ENCODE results near the gene BEST3.
"Not testable (repeated sequence)": the region's sequence is repeated elsewhere in the genome, so short reads cannot be mapped to it uniquely, and the experiment has no call there.

BEST3 gene

DNA sequence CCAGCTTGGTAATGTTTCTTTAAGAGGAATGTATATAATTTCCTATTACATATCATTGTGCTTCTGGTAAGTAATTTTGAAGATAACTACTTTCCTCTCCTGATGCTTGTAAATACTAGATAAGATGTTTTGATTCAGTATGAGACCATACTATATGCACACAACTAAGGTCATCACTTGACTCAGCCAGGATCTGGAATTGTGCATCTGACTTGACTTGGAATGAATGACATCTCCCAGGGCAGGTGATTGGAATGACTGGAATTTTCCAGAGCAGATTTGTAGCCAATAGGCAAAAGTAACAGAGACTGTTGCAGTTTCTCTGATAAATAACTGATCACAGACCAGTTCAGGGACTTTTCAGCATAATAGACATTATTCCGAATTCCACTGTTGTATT lies 11.1 kb downstream of the BEST3 start:
- no peak for DNase-seq (ENCODE audit: low read depth)

DNA sequence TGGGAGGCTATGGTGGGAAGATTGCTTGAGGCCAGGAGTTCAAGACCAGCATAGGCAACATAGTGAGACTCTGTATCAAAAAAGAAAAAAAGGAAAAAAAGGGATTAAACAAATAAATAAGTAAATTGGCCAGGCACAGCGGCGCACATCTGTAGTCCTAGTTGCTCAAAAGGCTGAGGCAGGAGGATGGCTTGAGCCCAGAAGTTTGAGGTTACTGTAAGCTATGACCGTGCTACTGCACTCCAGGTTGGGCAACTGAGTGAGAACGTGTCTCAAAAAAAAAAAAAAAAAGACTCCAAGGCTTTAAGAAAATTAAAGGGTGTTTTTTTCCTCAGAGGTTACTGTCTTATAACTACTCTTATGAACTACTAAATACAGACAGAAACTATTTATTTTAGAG lies 11.7 kb downstream of the BEST3 start:
- DNase-seq (ENCODE audit: low read depth), result no peak

DNA sequence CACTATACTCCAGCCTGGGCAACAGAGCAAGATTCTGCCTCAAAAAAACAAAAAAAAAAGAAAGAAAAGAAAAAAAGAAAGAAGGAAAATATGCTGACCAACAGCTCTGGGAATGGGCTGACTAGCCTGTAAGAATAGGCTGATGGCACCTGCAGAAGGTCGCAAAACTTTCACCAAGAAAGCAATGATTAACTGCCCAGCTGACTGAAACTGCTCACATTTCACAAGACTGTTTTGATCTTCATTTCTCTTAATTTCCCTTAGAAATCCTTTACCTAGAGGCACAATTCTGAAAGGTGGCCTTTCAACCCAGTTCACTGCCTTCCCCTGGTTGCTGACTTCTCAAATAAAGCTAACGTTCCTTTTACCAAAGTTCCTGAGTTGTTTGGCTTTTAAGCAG lies 12.4 kb downstream of the BEST3 start:
- DNase-seq (ENCODE audit: low read depth), result no peak

DNA sequence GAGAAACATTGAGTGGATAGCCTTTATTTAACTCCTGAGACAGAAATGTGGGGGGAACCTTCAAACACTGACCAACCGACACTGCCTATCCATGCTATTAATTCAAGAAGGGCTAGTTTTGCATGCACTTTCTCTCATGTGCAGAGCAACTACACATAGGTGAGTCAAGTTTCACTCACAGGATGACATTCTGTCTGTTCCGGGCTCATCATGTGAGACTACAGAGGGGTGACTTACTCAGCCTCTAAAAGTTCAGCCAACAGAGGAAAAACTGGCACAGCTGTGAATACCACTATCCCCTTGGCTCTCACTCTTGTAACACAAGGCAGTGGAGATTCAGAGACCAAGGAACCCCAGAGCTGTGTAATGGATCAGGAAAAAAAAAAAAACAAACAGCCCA lies 13.3 kb downstream of the BEST3 start:
- no peak for DNase-seq (ENCODE audit: low read depth)

DNA sequence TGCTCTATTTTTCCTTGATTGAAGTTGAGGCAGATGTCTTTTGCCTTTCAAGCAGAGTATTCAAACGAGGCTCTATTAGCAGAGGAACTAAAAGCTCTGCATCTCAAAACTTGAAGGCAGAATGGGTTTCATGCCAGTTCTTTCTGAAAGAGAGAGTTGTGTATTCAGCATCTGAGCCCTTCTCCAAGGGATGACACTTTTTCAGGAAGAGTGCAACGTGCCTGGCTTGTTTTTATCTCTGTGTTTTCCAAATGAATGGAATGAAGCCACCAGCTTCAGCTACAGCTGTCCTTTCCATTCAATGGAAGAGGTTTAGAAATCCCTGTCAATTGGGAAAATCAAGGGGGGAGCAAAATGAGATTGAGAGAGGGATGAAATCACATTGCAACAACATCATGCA lies 14.6 kb downstream of the BEST3 start:
- no peak for DNase-seq (ENCODE audit: low read depth)

DNA sequence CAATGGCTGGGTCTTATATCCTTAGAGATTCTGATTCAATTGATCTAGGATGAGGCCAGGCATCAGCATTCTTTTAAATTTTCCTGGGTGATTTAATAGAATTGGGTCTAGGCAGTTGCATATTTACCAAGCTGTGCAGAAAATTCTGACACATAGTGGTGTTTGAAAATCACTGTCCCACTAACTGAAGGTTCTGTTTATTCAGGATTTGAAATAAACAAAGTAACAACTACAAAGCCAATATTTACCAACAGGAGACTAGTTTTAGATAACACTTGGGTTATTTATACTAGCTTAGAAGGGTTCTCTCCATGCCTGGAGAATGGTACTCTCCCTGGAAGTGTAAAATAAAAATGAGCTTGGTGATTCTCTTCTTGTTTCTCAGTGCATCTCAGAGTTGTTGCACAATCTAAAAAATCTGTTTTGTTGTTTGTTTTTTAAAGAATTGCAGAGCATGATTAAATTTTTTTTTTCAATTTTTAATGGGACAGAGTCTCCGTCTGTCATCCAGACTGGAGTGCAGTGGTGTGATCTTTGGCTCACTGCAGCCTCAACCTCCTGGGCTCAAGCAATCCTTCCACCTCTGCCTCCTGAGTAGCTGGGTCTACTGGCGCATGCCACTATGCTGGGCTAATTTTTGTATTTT lies 16.9 kb downstream of the BEST3 start:
- DNase-seq (ENCODE audit: low read depth), result no peak

DNA sequence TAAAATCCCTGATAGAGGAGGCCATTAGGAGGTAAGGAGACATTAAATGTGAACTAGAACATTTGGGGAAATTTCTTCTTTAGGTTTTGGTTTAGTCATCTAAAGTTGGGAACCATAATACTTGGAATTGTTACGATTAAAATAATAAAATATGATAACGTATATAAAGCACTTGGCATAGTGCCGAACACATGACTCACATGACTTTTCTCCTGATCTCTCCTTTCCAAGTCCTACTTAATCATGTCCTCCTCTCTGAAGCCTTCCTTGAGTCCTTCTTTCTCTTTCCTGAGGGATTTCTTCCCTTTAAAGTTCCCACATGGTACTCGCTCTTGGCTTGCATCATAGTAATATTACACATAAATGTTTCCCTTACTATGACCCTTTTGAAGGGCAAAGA lies 20.0 kb downstream of the BEST3 start:
- no peak for DNase-seq (ENCODE audit: low read depth)

DNA sequence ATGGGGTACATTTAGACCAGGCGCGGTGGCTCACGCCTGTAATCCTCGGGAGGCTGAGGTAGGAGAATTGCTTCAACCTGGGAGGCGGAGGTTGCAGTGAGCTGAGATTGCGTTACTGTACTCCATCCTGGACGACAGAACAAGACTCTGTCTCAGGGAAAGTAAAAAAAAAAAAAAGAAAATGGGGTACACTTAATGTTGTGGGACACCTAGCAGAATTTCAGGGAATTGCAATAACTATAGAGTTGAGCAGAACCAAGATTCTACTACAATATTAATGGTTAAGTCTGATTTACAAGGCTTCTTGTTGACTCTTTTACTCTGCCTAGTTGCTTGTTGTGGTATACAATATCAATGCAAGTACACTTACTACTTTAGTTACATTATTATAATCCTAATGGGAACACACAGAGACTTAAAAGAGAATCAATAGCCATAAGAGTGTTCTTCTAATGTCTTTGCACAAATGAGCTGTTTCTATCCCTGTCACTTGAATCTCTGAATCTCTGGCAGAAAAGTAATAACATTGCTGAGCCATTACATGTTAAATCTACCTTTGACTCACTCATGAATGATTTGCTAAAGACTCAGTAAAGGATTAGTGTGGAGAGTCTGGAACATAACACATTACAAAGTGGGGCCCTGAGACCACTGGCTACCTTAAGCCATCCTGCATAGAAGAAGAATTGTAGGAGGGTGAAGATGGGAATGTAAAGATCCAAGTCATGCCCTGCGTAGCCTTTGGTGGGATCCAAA lies 22.7 kb downstream of the BEST3 start:
- no peak for DNase-seq (ENCODE audit: low read depth)

DNA sequence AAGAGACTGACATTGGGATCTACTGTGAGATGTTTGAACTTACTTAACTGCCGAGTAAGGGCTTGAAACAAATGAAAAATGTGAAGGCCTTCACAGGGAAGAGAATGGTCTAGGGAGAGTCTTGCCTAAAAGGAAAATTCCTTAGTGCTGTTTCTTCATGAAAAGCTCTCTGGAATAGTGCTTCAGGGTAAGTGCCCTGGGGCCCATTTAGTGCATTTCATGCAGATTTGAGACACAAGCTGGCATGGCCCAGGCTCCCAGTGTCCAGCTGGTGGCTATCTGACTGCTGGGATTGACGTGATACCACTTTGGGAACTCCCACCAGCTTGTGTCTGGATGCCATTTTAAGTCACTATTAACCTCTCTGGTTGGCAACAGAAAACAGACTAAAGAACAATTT lies 26.9 kb downstream of the BEST3 start:
- DNase-seq (ENCODE audit: low read depth), result no peak

DNA sequence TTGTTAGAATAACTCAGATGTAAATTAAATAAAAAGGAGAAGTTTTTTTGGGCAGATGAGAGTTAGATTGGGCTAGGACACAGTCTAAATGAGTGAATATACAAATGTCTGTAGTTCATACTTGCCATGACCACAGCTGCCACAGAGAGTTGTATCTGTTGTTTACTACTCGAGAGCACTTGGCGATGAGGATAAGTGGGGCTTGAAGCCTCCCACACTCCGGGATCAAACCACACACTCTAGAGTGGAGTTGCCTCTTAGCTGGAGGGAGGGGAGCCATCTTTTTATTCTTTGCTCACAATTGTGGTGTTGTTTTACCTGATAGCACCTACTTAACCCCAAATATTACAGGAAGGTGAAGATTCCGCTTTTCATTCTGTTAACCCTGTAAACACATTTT lies 27.5 kb downstream of the BEST3 start:
- DNase-seq (ENCODE audit: low read depth), result no peak

DNA sequence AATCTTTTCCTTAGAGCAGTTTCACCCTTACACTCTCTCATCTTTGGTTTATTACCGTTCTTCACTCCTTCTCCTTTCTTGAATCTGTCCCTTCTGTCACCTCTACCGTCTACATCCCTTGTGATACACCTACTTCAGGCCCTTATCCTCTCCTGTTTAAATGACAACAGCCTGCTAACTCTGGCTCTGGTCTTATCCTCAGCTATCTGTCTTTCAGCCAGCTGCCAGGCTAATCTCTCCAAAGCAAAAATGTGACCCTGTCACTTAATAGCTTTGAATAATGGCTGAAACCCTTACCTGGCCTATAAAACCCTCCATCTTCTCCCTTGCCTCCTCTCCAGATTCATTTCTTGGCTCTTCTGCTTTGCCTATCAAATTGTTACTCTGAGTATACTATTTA lies 32.3 kb downstream of the BEST3 start:
- DNase-seq (ENCODE audit: low read depth), result no peak

DNA sequence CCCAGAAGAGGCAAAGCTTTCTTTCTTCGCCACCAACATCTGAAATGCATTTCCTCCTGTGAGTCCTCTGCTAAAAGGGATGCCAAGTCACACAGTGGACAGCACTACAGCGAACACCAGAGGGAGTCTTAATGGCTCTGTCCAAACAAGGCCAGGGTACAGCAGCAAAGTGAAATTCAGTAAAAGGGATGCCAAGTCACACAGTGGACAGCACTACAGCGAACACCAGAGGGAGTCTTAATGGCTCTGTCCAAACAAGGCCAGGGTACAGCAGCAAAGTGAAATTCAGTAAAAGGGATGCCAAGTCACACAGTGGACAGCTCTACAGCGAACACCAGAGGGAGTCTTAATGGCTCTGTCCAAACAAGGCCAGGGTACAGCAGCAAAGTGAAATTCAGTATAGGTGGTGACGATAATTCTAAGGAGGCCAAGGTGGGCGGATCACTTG lies 34.1 kb downstream of the BEST3 start:
- not testable (repeated sequence) for DNase-seq (ENCODE audit: low read depth)

DNA sequence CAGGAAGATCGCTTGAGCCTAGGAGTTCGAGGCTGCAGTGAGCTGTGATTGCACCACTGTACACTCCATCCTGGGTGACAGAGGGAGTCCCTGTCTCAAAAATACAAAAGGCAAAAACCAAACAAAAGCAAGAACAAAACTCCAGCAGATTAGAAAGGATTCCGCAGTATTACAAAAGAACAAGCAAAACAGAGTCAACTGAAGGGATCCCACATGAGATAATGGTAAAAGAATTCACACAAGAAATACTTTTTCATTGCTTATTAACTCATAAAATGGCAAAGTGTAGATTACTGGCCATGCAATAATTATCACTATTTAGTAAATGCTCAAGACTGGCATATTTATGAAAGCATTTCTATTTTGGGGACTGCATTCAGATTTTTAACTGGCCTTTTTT lies 35.4 kb downstream of the BEST3 start:
- no peak for DNase-seq (ENCODE audit: low read depth)

DNA sequence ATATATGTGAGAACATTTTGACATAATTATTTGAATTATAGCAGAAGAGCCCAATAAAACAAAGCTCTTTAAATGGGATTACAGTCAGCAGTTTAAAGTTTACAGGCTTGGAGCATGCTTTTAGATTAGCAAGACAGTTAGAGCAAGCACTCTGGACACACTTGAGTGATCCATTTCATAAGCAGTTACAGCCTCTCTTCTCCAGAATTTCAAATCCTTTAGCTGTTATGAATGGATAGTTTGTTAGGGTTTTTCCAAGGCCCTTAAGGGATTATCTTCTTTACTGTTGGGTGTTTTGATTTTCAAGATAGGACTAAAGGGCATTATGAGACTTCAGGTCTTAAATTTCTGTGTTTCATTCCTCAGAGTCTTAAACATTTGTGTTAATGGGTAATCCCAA lies 36.3 kb downstream of the BEST3 start:
- DNase-seq (ENCODE audit: low read depth), result no peak

DNA sequence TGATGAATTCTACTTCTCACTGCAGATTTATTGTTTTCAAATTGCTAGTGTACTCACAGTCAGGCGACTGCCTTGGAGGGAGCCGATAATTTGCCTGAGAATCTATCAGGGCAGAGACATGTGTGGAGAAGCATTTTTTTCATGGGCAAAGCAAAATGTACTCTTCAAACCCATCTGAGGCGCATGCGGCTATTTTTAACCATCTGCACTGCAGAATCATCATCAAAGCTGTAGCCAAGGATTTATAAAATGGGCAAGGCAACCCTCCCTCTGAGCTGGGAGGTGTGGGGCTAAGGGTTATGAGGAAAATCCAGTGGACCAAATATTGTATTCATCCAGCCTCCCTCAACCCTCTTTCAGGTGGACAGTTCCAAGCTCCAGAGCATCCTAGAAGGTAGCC lies 37.7 kb downstream of the BEST3 start:
- DNase-seq (ENCODE audit: low read depth), result no peak

DNA sequence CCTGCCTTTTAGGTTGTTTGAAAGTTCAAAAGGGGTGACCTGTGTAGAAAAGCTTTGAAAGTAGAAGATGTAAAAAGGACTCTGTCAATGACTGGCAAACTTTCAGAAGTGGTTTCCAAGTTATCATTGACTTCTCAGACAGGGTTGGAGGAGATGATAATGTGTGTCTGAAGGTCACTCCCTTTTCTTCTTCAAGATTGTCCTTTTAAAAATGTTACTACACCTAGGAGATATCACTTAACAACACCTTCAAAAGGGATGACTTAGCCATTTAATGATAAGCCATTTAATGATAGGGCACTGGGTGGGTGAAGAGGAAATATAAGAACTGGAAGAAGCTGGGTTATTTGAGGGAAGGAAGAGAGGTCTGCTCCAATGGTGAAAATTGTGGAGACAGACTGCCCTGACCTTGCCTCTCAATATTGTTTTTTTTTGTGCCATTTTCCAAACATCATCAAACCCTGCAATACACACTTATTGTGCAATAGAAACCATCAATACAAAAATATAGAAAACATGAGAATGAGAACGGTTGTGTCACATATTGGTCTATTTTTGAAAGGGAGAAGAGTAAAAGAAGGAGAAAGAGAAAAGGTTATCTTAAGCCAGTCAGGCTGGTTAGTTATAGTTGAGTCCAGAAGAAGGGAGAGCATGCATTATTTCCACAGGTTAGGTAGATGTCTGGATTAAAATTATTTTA lies 38.8 kb downstream of the BEST3 start:
- DNase-seq (ENCODE audit: low read depth), result no peak

DNA sequence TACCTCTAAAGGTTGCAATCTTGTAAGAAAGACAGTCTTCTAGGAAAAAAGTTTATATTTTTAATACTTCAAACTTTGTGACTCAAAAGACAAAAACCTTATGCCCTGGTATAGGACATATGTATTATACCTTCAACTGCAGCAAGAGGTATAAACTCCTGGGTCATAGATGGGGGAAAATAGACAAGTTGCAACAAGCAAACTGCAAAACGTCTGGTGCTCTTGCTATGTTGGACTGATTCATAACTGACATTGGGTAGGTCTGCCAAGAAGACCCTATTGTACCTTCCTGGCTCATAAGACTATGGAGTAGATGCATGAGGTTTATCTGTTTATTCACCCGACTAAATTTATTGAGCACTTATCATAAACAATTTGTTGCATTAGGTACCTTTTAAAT lies 40.9 kb downstream of the BEST3 start:
- no peak for DNase-seq (ENCODE audit: low read depth)

DNA sequence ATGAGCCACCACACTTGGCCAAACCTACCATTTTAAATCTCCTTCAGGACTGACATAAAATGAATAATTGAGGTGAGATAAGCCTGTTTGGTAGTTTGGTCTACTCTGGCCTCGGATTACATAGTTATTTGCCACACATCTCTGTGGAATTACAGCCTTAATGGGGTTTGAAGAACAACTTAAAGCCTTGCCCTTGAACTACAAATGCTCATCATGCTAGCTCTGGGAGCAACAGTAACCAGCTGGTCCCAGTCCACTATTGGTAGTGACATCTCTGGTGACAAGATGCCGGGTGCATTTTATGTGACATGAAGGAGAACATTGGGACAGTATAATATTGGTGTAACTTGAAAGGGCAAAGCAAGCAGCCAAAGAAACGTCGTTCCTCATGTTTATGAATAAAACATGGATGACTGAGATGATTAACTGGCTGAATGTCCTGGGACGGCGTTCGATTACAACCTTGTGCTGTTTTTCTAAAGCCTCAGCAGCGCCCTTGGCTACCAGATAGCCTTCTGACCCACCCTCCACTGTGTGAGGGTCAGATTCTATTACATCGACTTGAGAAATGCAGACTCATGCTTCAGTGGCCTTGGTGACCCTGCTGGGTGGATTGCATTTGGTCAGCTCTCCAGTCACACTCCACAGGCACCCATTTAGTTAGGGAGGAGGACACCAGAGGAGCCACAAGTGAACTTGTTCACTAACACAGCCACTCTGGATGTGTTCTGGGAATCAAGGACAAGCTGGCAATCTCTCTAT lies 41.5 kb downstream of the BEST3 start:
- no peak for DNase-seq (ENCODE audit: low read depth)

DNA sequence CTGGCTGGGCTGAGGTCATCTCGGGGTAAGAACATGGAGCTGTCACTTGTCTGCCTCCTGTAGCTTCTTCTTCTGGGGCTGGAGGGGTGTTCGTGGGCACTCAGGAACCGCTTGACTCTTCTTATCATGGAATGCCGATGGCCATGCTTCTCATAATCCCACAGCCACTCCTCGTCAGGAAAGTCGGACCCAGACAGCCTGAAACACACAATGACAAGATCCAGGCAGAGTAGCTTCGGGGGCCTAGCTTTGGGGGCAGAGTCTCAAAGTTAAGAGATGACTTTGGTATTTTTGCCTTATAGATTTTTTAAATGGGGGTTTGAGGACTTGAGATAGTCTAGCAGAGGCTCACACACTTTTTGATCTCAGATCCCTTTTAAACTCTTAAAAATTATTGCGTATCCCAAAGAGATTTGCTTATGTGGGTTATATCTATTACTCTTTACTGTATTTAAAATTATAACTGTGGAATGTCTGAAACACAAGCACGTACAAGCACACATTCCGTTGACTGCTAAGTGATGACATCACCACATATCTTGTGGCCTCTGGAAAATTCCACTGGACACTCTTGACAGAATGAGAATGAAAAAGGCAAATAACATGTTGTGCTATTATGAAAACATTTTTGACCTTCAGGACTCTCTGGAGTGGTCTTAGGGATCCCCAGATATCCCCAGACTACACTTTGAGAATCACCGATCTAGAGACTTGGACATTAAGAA lies 43.3 kb downstream of the BEST3 start:
- DNase-seq (ENCODE audit: low read depth), result no peak

DNA sequence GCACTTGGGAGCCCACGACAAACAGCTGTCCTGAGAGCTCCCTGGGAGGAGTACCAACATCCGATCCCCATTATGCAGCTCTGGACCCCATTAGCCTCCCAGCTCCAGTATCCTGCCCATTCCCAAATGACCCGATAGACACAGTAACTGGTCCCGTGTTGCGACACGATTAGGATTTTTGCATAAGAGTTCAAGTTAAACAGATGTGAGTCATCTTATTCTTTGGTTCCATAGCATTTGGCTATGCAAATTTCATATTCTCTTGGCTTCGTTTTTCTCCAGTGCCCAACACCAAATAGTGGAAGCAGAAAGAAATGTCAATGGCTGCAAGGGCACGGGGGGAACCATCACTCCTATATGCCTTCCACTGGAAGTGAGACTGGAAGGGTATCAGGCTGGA lies 45.4 kb downstream of the BEST3 start:
- no peak for DNase-seq (ENCODE audit: low read depth)

DNA sequence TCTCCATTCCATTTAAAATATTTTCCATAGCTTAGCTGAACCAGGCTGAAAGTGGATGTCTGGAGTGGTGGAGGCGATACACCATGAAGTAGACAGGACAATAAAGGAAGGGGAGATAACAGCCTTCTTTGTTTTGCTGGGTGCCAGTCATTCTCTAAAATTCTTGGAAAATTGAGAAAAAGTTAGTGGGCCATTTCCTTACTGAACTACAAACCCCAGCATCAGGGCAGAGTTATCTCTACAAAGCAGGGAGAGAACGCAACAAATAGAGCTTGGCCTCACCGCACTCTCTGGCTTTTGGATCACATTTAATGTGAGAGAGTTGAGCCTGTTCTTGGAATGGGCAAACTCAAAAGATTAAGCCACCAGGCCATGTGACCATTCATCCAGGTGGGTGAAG lies 47.2 kb downstream of the BEST3 start:
- no peak for DNase-seq (ENCODE audit: low read depth)

DNA sequence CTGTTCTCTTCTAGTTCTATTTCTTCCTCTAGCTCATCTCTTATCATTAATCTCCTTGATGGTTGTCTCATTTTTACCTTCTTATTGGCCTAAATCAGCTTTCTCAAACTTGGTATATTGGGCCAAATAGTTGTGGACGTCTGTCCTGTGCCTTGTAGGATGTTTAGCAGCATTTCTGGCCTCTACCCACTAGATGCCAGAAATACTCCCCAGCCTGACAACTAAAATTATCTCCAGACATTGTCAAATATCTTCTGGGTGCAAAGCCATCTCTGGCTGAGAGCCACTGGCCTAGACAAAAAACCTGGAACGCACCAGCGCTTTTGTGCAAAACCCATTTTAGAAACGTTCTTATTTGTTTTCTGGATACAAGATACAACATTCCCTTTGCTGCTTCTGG lies 49.6 kb downstream of the BEST3 start:
- DNase-seq (ENCODE audit: low read depth), result no peak

All from T-helper 22 cell (primary cell).